Endothelial cell of umbilical vein (primary cell): ENCODE results near the gene EYS. TPM values are rescaled to one million over a fixed set of nuclear protein-coding genes. Genes with fewer than 3 reads are reported as not detected.
"Not testable (repeated sequence)": the region's sequence is repeated elsewhere in the genome, so short reads cannot be mapped to it uniquely, and the experiment has no call there.

ENCODE experiments used
- BruUV-seq: library from RNA; stranded (reverse); fragments of 400-500 nt; replicated peaks from 2 replicates; lab custom pipeline; 2021; lab: Mats Ljungman, UMichigan
- CTCF ChIA-PET: fragments of 300-600, 350-600 bp; sonication (Branson Sonifier 250); formaldehyde crosslinking; loops from one replicate; lab custom pipeline; 2021; ENCODE audit warnings: antibody characterized with exemption, inconsistent platforms; lab: Charles Lee
- POLR2A ChIA-PET: fragments of 300-600, 350-600 bp; sonication (Branson Sonifier 250); formaldehyde crosslinking; loops from one replicate; lab custom pipeline; 2021; ENCODE audit warnings: antibody characterized with exemption, inconsistent platforms; lab: Charles Lee
- DNase-seq: peaks from one replicate; pipeline ENCODE4 v3.0.0-alpha.2; 2011; ENCODE audit warnings: low read depth, low spot score
- FAIRE-seq: peaks from 2 replicates; lab custom pipeline; 2011; peaks lifted over from hg19 to GRCh38; lab: Jason Lieb, UNC
- H2AFZ ChIP-seq: 2 replicates; pipeline ENCODE4 v1.6.0; 2012; ENCODE audit warnings: low read depth, low read length, control low read depth, inconsistent platforms
- H3K27ac ChIP-seq: 2 replicates; pipeline ENCODE4 v1.5.1; 2011; ENCODE audit warnings: low read depth, mild to moderate bottlenecking, control low read depth, low read length, moderate library complexity; ENCODE audit not compliant: insufficient read depth
- H3K27me3 ChIP-seq, 2 experiments: 2 replicates each; pipeline versions ENCODE4 v1.6.0 to v1.6.1; 2011; ENCODE audit warnings: low read length in 2 of 2, mixed read lengths in 1 of 2; ENCODE audit not compliant: control insufficient read depth in 2 of 2, insufficient read depth in 2 of 2
- H3K36me3 ChIP-seq, 2 experiments: 2 replicates in 1 of 2; 3 replicates in 1 of 2; pipeline ENCODE4 v1.5.1; 2011; ENCODE audit warnings: low read length in 2 of 2, mild to moderate bottlenecking in 1 of 2, moderate library complexity in 1 of 2; ENCODE audit not compliant: control insufficient read depth in 2 of 2, insufficient read depth in 2 of 2; ENCODE audit errors: extremely low read depth in 1 of 2
- H3K4me1 ChIP-seq: 3 replicates; pipeline ENCODE4 v1.5.1; 2011; ENCODE audit warnings: mild to moderate bottlenecking, low read length; ENCODE audit not compliant: control insufficient read depth, insufficient read depth; ENCODE audit errors: extremely low read depth
- H3K4me2 ChIP-seq: 2 replicates; pipeline ENCODE4 v1.6.1; 2011; ENCODE audit warnings: low read length, control low read depth, mixed read lengths; ENCODE audit not compliant: insufficient read depth
- H3K4me3 ChIP-seq, 3 experiments: fragments of 200-600 bp in 1 of 3; sonication (generic), shearing (Covaris generic) in 1 of 3; replicated peaks in 1 of 3; 2 replicates each; pipeline ENCODE4 v1.5.1; 2011 to 2016; ENCODE audit warnings: control low read depth in 3 of 3, low read length in 3 of 3, mild to moderate bottlenecking in 2 of 3, inconsistent platforms in 1 of 3, low read depth in 1 of 3, moderate library complexity in 1 of 3; ENCODE audit not compliant: insufficient read depth in 1 of 3
- H3K79me2 ChIP-seq: 2 replicates; pipeline ENCODE4 v1.6.0; 2012; ENCODE audit warnings: low read length, inconsistent platforms; ENCODE audit not compliant: control insufficient read depth, insufficient read depth
- H3K9ac ChIP-seq: replicated peaks from 2 replicates; pipeline ENCODE3; 2011; ENCODE audit warnings: low read length, control low read depth; ENCODE audit not compliant: insufficient read depth; ENCODE audit errors: extremely low read depth
- H3K9me1 ChIP-seq: replicated peaks from 3 replicates; pipeline ENCODE4 v1.6.0; 2011; ENCODE audit warnings: mild to moderate bottlenecking, low read length; ENCODE audit not compliant: control insufficient read depth, insufficient read depth; ENCODE audit errors: extremely low read depth
- H3K9me3 ChIP-seq: replicated peaks from 2 replicates; pipeline ENCODE4 v1.5.1; 2012; ENCODE audit warnings: low read length, inconsistent platforms; ENCODE audit not compliant: control insufficient read depth, insufficient read depth
- H4K20me1 ChIP-seq: replicated peaks from 2 replicates; pipeline ENCODE3; 2011; ENCODE audit warnings: mild to moderate bottlenecking, low read length; ENCODE audit not compliant: control insufficient read depth, insufficient read depth; ENCODE audit errors: extremely low read depth
- dilution Hi-C: fragments of 300-500 bp; cut with MboI; formaldehyde crosslinking; loops from one replicate; pipeline ENCODE4 v1.15.0; 2019; ENCODE audit warnings: low sequenced_read_pairs; ENCODE audit not compliant: extremely low pct_ligation_motif_present
- intact Hi-C: fragments of 100-400 bp; cut with micrococcal nuclease; formaldehyde crosslinking; loops from one replicate; pipeline ENCODE4 v1.10.0; 2022
- polyA plus RNA-seq, 4 experiments: library from polyadenylated mRNA; depleted of rRNA in 3 of 4; stranded (reverse) in 3 of 4; unstranded in 1 of 4; fragments of >200 nt; gene quantifications; 2 replicates each; pipeline versions ENCODE4 v1.2.1 to v1.2.3, GENCODE V29; 2011 to 2012; ENCODE audit warnings: missing spikeins in 1 of 4
- total RNA-seq: library from RNA; stranded (reverse); gene quantifications from 2 replicates; pipeline ENCODE4 v1.2.3, GENCODE V29; 2021
- TF ChIP-seq, protein P1 (sequence below): IDR thresholded peaks from 2 replicates; pipeline ENCODE4 v1.6.1; 2011; ENCODE audit not compliant: insufficient read depth, insufficient read length

The EYS gene
- total and polyA plus RNA-seq, 2 donors (not counting 3 experiments of a cell fraction or from before 2014, with no cell fraction given) = 0.01 to 0.27 TPM

- no TSS peak for BruUV-seq
- no peak overlapping the region for H3K27ac ChIP-seq
- no peak overlapping the region for H3K9ac ChIP-seq
Observed at GRCh38 chr6:63935732-63936131, 1771.3 kb downstream of the EYS start.

DNA sequence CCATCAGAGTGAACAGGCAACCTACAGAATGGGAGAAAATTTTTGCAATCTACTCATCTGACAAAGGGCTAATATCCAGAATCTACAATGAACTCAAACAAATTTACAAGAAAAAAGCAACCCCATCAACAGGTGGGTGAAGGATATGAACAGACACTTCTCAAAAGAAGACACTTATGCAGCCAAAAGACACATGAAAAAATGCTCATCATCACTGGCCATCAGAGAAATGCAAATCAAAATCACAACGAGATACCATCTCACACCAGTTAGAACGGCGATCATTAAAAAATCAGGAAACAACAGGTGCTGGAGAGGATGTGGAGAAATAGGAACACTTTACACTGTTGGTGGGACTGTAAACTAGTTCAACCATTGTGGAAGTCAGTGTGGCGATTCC, 1773.1 kb downstream of the EYS start:
- BruUV-seq, H3K4me3 ChIP-seq, H4K20me1 ChIP-seq, H3K79me2 ChIP-seq, H3K36me3 ChIP-seq, H3K4me1 ChIP-seq, DNase-seq, CTCF ChIA-PET, POLR2A ChIA-PET, H3K9me3 ChIP-seq, H3K9ac ChIP-seq, FAIRE-seq, intact Hi-C loops, H3K9me1 ChIP-seq, H3K27ac ChIP-seq, H2AFZ ChIP-seq, H3K4me2 ChIP-seq, H3K27me3 ChIP-seq, dilution Hi-C loops: not testable (repeated sequence)

More at GRCh38 chr6:63935732-63936131, 1771.3 kb downstream of the EYS start:
- no peak overlapping the region for H3K4me3 ChIP-seq
- TF ChIP-seq, protein P1, sequence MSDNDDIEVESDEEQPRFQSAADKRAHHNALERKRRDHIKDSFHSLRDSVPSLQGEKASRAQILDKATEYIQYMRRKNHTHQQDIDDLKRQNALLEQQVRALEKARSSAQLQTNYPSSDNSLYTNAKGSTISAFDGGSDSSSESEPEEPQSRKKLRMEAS = no peak
- no peak overlapping the region for H2AFZ ChIP-seq
- no peaks in the 10 kb centered on the region for H3K9me1 ChIP-seq
- H3K9me3 ChIP-seq = no peaks in the 10 kb centered on the region
- no peaks in the 10 kb centered on the region for H3K36me3 ChIP-seq
- no peaks in the 10 kb centered on the region for H3K27me3 ChIP-seq
- dilution Hi-C loops (no loop called here), intact Hi-C loops (no loop called here)
- FAIRE-seq = no peak
- CTCF ChIA-PET = no interaction called here
- no peak for DNase-seq
- POLR2A ChIA-PET = no interaction called here
- H4K20me1 ChIP-seq = no peaks in the 10 kb centered on the region
- no peak overlapping the region for H3K4me2 ChIP-seq
- no peaks in the 10 kb centered on the region for H3K79me2 ChIP-seq
- H3K4me1 ChIP-seq = no peaks in the 10 kb centered on the region
